Prostate gland (tissue), 2 donors: ENCODE data around the gene PTER.

Experiments
- POLR2AphosphoS5 ChIP-seq: sonication (generic); formaldehyde crosslinking; IDR thresholded peaks from one replicate; pipeline ENCODE4 v1.6.1; 2017; ENCODE audit warnings: antibody characterized with exemption
- TF ChIP-seq, protein P1 (sequence below), 4 experiments: fragments of 200-600 bp in 2 of 4; fragments of 450-650 bp in 2 of 4; sonication (generic) in 2 of 4; IDR thresholded peaks; 1 replicate in 3 of 4; 2 replicates in 1 of 4; pipeline ENCODE4 v1.5.1; 2016 to 2019; ENCODE audit warnings: antibody characterized with exemption in 4 of 4, mild to moderate bottlenecking in 2 of 4, moderate library complexity in 2 of 4

DNA sequence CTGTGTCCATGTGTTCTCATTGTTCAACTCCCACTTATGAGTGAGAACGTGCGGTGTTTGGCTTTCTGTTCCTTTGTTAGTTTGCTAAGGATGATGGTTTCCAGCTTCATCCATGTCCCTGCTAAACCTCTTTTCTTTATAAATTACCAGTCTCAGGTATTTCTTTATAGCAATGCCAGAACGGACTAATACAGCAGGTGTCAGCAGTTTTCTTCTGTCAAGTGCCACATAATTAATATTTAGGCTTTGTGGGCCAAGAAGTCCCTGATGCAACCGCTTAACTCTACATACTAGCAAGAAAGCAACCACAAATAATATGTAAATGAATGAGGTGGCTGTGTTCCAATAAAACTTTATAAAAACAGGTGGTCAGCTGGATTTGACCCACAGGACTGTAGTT lies 111.2 kb downstream of the PTER start:
- TF ChIP-seq, protein P1, sequence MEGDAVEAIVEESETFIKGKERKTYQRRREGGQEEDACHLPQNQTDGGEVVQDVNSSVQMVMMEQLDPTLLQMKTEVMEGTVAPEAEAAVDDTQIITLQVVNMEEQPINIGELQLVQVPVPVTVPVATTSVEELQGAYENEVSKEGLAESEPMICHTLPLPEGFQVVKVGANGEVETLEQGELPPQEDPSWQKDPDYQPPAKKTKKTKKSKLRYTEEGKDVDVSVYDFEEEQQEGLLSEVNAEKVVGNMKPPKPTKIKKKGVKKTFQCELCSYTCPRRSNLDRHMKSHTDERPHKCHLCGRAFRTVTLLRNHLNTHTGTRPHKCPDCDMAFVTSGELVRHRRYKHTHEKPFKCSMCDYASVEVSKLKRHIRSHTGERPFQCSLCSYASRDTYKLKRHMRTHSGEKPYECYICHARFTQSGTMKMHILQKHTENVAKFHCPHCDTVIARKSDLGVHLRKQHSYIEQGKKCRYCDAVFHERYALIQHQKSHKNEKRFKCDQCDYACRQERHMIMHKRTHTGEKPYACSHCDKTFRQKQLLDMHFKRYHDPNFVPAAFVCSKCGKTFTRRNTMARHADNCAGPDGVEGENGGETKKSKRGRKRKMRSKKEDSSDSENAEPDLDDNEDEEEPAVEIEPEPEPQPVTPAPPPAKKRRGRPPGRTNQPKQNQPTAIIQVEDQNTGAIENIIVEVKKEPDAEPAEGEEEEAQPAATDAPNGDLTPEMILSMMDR (IDR thresholded peaks at IDR 0.05): no peak
- no peak for TF ChIP-seq POLR2AphosphoS5
